Astrocyte (in vitro differentiated cells and primary cell): ENCODE data around the gene TRIM15. TPM values are rescaled to one million over a fixed set of nuclear protein-coding genes. Genes with fewer than 3 reads are reported as not detected.

Experiments used
- DNase-seq: peaks from one replicate; pipeline ENCODE4 v3.0.0-alpha.2; 2010; ENCODE audit warnings: low read depth
- FAIRE-seq: peaks from 2 replicates; lab custom pipeline; 2011; peaks lifted over from hg19 to GRCh38; lab: Jason Lieb, UNC
- H2AFZ ChIP-seq: 2 replicates; pipeline ENCODE4 v1.6.0; 2012; ENCODE audit warnings: low read depth, low read length, inconsistent platforms
- H3K27ac ChIP-seq: 2 replicates; pipeline ENCODE4 v1.5.1; 2011; ENCODE audit warnings: low read depth, low read length, inconsistent platforms
- H3K27me3 ChIP-seq: 2 replicates; pipeline ENCODE4 v1.6.0; 2011; ENCODE audit warnings: low read length, inconsistent platforms; ENCODE audit not compliant: insufficient read depth
- H3K36me3 ChIP-seq: 2 replicates; pipeline ENCODE4 v1.5.1; 2011; ENCODE audit warnings: low read length, inconsistent platforms; ENCODE audit not compliant: insufficient read depth
- H3K4me1 ChIP-seq: 2 replicates; pipeline ENCODE4 v1.5.1; 2011; ENCODE audit warnings: low read length, inconsistent platforms; ENCODE audit not compliant: insufficient read depth
- H3K4me2 ChIP-seq: 2 replicates; pipeline ENCODE4 v1.6.0; 2012; ENCODE audit warnings: low read length, inconsistent platforms
- H3K4me3 ChIP-seq: 2 replicates; pipeline ENCODE4 v1.5.1; 2011; ENCODE audit warnings: low read depth, mild to moderate bottlenecking, low read length, inconsistent platforms; ENCODE audit not compliant: insufficient read depth
- H3K79me2 ChIP-seq: 2 replicates; pipeline ENCODE4 v1.6.0; 2012; ENCODE audit warnings: mild to moderate bottlenecking, low read length, inconsistent platforms; ENCODE audit not compliant: insufficient read depth
- H3K9ac ChIP-seq: 2 replicates; pipeline ENCODE4 v1.6.0; 2012; ENCODE audit warnings: mild to moderate bottlenecking, low read length, inconsistent platforms
- H3K9me3 ChIP-seq: 2 replicates; pipeline ENCODE4 v1.5.1; 2012; ENCODE audit warnings: low read depth, mild to moderate bottlenecking, low read length, inconsistent platforms; ENCODE audit not compliant: insufficient read depth
- H4K20me1 ChIP-seq: 2 replicates; pipeline ENCODE4 v1.6.0; 2012; ENCODE audit warnings: low read length, inconsistent platforms; ENCODE audit not compliant: insufficient read depth
- H3K27ac Mint-ChIP-seq: one replicate; pipeline ENCODE4 v1.8.0; 2021; ENCODE audit warnings: mild to moderate bottlenecking, mixed read lengths; ENCODE audit not compliant: unreplicated experiment
- H3K27me3 Mint-ChIP-seq: one replicate; pipeline ENCODE4 v1.8.0; 2021; ENCODE audit warnings: low read depth, mixed read lengths; ENCODE audit not compliant: unreplicated experiment
- H3K36me3 Mint-ChIP-seq: one replicate; pipeline ENCODE4 v1.8.0; 2021; ENCODE audit warnings: low read depth, mixed read lengths; ENCODE audit not compliant: unreplicated experiment
- H3K4me1 Mint-ChIP-seq: one replicate; pipeline ENCODE4 v1.8.0; 2021; ENCODE audit warnings: low read depth, mixed read lengths; ENCODE audit not compliant: unreplicated experiment
- H3K4me3 Mint-ChIP-seq: one replicate; pipeline ENCODE4 v1.8.0; 2021; ENCODE audit warnings: mild to moderate bottlenecking, moderate library complexity, mixed read lengths; ENCODE audit not compliant: unreplicated experiment
- H3K9me3 Mint-ChIP-seq: one replicate; pipeline ENCODE4 v1.8.0; 2021; ENCODE audit warnings: mild to moderate bottlenecking, mixed read lengths; ENCODE audit not compliant: unreplicated experiment
- CTCF ChIP-seq: IDR thresholded peaks from 2 replicates; pipeline ENCODE4 v1.5.1; 2011; ENCODE audit warnings: low read depth, mild to moderate bottlenecking, inconsistent platforms, low read length, moderate library complexity; ENCODE audit not compliant: insufficient read depth
- EZH2 ChIP-seq: IDR thresholded peaks from 2 replicates; pipeline ENCODE4 v1.6.1; 2012; ENCODE audit warnings: mild to moderate bottlenecking, low read length, inconsistent platforms; ENCODE audit not compliant: insufficient read depth
- total RNA-seq: library from RNA; stranded (reverse); gene quantifications from 2 replicates; pipeline ENCODE4 v1.2.1, GENCODE V29; 2021

Gene TRIM15
- total RNA-seq, 1 donor from 2014 or later = not detected

DNA sequence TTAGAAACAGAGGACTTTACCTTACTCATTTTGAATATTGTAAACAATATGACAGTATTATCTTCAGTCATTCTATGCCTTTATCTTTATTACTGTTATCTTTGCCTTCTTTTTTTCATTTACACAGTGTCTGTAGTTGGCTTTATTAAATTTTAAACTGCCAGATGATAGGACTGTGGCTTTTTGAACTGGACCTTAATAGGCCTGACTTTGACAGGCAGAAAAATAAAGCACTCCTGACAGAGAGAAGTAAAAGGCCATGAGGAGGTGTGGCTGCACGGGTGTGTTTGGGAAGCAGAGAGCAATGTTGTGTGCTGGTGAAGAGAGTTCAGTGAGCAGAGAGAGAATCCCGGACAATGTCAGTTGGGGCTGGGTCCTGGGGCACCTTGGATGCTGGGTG is 19.6 kb upstream of the TRIM15 start:
- Histone ChIP-seq H2AFZ (no peak overlapping the region), H3K4me1 (no peaks in the 10 kb centered on the region), H3K27ac (no peak overlapping the region), H3K27me3 (peaks cover 30% of the 10 kb centered on the region), H3K4me2 (no peak overlapping the region), H3K36me3 (no peaks in the 10 kb centered on the region), H3K9me3 (no peaks in the 10 kb centered on the region), H3K79me2 (no peaks in the 10 kb centered on the region), H3K4me3 (no peak overlapping the region), H4K20me1 (no peaks in the 10 kb centered on the region), H3K9ac (no peak overlapping the region)
- TF ChIP-seq EZH2 = no peak
- no peak for TF ChIP-seq CTCF
- FAIRE-seq = no peak
- Mint-ChIP-seq H3K27me3 (peaks cover 35% of the 10 kb centered on the region), H3K9me3 (peaks cover 2% of the 10 kb centered on the region), H3K4me1 (no peaks in the 10 kb centered on the region), H3K4me3 (no peak overlapping the region), H3K36me3 (no peaks in the 10 kb centered on the region), H3K27ac (no peak overlapping the region)
- DNase-seq = no peak

DNA sequence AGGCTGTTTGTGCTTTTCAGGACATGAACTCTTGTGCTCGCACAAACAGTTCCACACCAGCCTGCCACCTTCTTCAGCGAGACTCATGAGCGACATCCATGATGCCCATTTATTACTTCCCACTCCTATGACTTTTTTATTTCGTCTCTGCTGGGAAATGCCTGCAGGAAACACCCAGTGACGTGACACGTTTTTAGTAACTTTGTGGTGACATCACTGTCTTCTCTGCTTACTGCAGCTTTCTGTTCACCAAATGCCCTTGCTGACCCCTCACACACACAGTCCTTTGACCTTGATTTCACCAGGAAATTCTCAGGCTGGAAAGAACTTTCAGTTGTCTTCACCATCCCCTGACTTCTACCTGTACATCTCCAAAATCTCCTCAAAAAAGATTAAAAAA is 18.5 kb upstream of the TRIM15 start:
- H3K4me3 ChIP-seq = no peak overlapping the region
- peaks cover 2% of the 10 kb centered on the region for H3K9me3 Mint-ChIP-seq
- H4K20me1 ChIP-seq = no peaks in the 10 kb centered on the region
- no peak overlapping the region for H3K4me2 ChIP-seq
- H3K27me3 Mint-ChIP-seq = peaks cover 28% of the 10 kb centered on the region
- no peak overlapping the region for H3K9ac ChIP-seq
- no peak overlapping the region for H3K27ac ChIP-seq
- no peaks in the 10 kb centered on the region for H3K9me3 ChIP-seq
- no peak for FAIRE-seq
- peaks cover 30% of the 10 kb centered on the region for H3K27me3 ChIP-seq
- H2AFZ ChIP-seq = no peak overlapping the region
- no peaks in the 10 kb centered on the region for H3K4me1 ChIP-seq
- no peaks in the 10 kb centered on the region for H3K36me3 ChIP-seq
- no peak overlapping the region for H3K4me3 Mint-ChIP-seq
- H3K27ac Mint-ChIP-seq = no peak overlapping the region
- no peaks in the 10 kb centered on the region for H3K36me3 Mint-ChIP-seq
- H3K79me2 ChIP-seq = no peaks in the 10 kb centered on the region
- H3K4me1 Mint-ChIP-seq = peaks cover 1% of the 10 kb centered on the region
- DNase-seq = no peak
- TF ChIP-seq EZH2 (no peak), CTCF (no peak)

DNA sequence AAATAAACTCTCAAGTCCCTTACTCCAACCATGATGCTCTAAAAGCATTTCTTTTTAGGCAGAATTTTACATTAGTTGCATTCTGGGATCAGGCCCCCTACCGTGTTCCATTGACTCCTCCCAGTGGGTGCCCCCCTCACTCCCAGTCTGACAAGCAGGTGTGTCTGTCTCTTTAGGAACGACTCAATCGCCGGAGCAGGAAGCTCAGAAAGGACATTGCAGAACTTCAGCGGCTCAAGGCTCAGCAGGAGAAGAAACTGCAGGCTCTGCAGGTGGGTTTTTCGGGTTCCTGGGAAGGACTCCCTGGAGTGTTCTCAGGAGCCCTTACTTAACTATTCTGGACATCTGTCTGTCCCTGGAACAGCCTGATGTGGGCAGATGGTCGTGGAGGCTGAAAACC is 17.5 kb upstream of the TRIM15 start:
- Mint-ChIP-seq H3K36me3 (no peaks in the 10 kb centered on the region), H3K4me3 (no peak overlapping the region), H3K4me1 (peaks cover 7% of the 10 kb centered on the region), H3K27me3 (peaks cover 29% of the 10 kb centered on the region), H3K27ac (no peak overlapping the region), H3K9me3 (no peaks in the 10 kb centered on the region)
- Histone ChIP-seq H3K4me3 (no peak overlapping the region), H3K4me2 (no peak overlapping the region), H3K4me1 (no peaks in the 10 kb centered on the region), H3K36me3 (no peaks in the 10 kb centered on the region), H3K27ac (no peak overlapping the region), H2AFZ (no peak overlapping the region), H3K27me3 (peaks cover 28% of the 10 kb centered on the region), H3K79me2 (no peaks in the 10 kb centered on the region), H3K9ac (no peak overlapping the region), H3K9me3 (no peaks in the 10 kb centered on the region), H4K20me1 (no peaks in the 10 kb centered on the region)
- DNase-seq = no peak
- no peak for FAIRE-seq
- no peak for TF ChIP-seq EZH2
- TF ChIP-seq CTCF = no peak
